HepG2 (cell line): Measurements from ENCODE around the gene AVPR2. TPM values are rescaled to one million over a fixed set of nuclear protein-coding genes. Genes with fewer than 3 reads are reported as not detected.

Experiments
- FOXC1 ChIP-seq: sonication (generic); formaldehyde crosslinking; IDR thresholded peaks from 2 replicates; pipeline ENCODE4 v1.8.0; 2022; ENCODE audit warnings: mild to moderate bottlenecking, missing genetic modification reagents, borderline replicate concordance
- FOXK1 ChIP-seq: sonication (generic); formaldehyde crosslinking; IDR thresholded peaks from 2 replicates; pipeline ENCODE4 v1.4.0; 2020; ENCODE audit warnings: low read depth, missing genetic modification reagents, borderline replicate concordance
- KDM5A ChIP-seq: fragments of 200-600 bp; sonication (generic); IDR thresholded peaks from 2 replicates; pipeline ENCODE4 v1.7.0; 2018; ENCODE audit warnings: antibody characterized with exemption, mild to moderate bottlenecking, low read length, borderline replicate concordance
- U2AF1 ChIP-seq: fragments of 200-400 bp; formaldehyde crosslinking; optimal IDR thresholded peaks from 2 replicates; pipeline ENCODE3; 2017; ENCODE audit warnings: mild to moderate bottlenecking, low read depth, low read length
- ZBTB42 ChIP-seq: sonication (generic); formaldehyde crosslinking; IDR thresholded peaks from 2 replicates; pipeline ENCODE4 v1.5.0; 2020; ENCODE audit warnings: mild to moderate bottlenecking, missing genetic modification reagents
- polyA plus RNA-seq, 8 experiments: library from polyadenylated mRNA; depleted of rRNA in 3 of 8; stranded (reverse) in 7 of 8; unstranded in 1 of 8; fragments of >200 nt; fragmentation: Illumina TruSeq in 4 of 8; extraction: Trizol in 4 of 8; gene quantifications; 2 replicates each; pipeline versions ENCODE4 v1.2.1 to v1.2.3, GENCODE V29; 2011 to 2016; ENCODE audit warnings: low read depth in 4 of 8, missing spikeins in 1 of 8, mixed read lengths in 1 of 8; ENCODE audit not compliant: insufficient read depth in 1 of 8
- total RNA-seq, 5 experiments: library from RNA; depleted of rRNA; stranded (reverse); fragments of >200 nt; fragmentation: Illumina TruSeq; extraction: Trizol; gene quantifications; 2 replicates each; pipeline ENCODE4 v1.2.3, GENCODE V29; 2016; ENCODE audit warnings: low read depth in 1 of 5
- TF ChIP-seq, protein P1 (sequence below): sonication (generic); formaldehyde crosslinking; IDR thresholded peaks from one replicate; pipeline ENCODE4 v1.5.1; 2020; ENCODE audit warnings: mild to moderate bottlenecking, missing genetic modification reagents; ENCODE audit errors: not compliant biosample characterization
- TF ChIP-seq, protein P2 (sequence below): sonication (generic); formaldehyde crosslinking; IDR thresholded peaks from 2 replicates; pipeline ENCODE4 v1.5.0; 2020; ENCODE audit warnings: mild to moderate bottlenecking, missing genetic modification reagents
- TF ChIP-seq, protein P3 (sequence below): sonication (generic); formaldehyde crosslinking; IDR thresholded peaks from 2 replicates; pipeline ENCODE4 v1.5.1; 2020; ENCODE audit warnings: missing genetic modification reagents, mild to moderate bottlenecking, borderline replicate concordance

Gene AVPR2
- total and polyA plus RNA-seq, 2 of the 13 experiments (the other 11 are each of a cell fraction or from before 2014, with no cell fraction given): not detected

DNA sequence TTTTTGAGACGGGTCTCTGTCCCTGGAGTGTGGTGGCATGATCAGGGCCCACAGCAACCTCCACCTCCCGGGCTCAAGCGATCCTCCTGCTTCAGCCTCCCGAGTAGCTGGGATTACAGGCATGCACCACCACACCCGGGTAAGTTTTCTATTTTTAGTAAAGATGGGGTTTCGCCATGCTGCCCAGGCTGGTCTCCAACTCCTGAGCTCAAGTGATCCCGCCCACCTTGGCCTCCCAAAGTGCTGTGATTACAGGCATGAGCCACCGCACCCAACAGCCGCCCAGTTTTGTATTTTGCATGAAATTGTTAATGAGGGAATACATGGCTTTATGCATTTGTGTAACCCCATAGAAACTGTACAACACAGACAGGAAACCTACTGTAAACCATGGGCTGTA, 24.4 kb downstream of the AVPR2 start (continued):
- TF ChIP-seq, protein P1, sequence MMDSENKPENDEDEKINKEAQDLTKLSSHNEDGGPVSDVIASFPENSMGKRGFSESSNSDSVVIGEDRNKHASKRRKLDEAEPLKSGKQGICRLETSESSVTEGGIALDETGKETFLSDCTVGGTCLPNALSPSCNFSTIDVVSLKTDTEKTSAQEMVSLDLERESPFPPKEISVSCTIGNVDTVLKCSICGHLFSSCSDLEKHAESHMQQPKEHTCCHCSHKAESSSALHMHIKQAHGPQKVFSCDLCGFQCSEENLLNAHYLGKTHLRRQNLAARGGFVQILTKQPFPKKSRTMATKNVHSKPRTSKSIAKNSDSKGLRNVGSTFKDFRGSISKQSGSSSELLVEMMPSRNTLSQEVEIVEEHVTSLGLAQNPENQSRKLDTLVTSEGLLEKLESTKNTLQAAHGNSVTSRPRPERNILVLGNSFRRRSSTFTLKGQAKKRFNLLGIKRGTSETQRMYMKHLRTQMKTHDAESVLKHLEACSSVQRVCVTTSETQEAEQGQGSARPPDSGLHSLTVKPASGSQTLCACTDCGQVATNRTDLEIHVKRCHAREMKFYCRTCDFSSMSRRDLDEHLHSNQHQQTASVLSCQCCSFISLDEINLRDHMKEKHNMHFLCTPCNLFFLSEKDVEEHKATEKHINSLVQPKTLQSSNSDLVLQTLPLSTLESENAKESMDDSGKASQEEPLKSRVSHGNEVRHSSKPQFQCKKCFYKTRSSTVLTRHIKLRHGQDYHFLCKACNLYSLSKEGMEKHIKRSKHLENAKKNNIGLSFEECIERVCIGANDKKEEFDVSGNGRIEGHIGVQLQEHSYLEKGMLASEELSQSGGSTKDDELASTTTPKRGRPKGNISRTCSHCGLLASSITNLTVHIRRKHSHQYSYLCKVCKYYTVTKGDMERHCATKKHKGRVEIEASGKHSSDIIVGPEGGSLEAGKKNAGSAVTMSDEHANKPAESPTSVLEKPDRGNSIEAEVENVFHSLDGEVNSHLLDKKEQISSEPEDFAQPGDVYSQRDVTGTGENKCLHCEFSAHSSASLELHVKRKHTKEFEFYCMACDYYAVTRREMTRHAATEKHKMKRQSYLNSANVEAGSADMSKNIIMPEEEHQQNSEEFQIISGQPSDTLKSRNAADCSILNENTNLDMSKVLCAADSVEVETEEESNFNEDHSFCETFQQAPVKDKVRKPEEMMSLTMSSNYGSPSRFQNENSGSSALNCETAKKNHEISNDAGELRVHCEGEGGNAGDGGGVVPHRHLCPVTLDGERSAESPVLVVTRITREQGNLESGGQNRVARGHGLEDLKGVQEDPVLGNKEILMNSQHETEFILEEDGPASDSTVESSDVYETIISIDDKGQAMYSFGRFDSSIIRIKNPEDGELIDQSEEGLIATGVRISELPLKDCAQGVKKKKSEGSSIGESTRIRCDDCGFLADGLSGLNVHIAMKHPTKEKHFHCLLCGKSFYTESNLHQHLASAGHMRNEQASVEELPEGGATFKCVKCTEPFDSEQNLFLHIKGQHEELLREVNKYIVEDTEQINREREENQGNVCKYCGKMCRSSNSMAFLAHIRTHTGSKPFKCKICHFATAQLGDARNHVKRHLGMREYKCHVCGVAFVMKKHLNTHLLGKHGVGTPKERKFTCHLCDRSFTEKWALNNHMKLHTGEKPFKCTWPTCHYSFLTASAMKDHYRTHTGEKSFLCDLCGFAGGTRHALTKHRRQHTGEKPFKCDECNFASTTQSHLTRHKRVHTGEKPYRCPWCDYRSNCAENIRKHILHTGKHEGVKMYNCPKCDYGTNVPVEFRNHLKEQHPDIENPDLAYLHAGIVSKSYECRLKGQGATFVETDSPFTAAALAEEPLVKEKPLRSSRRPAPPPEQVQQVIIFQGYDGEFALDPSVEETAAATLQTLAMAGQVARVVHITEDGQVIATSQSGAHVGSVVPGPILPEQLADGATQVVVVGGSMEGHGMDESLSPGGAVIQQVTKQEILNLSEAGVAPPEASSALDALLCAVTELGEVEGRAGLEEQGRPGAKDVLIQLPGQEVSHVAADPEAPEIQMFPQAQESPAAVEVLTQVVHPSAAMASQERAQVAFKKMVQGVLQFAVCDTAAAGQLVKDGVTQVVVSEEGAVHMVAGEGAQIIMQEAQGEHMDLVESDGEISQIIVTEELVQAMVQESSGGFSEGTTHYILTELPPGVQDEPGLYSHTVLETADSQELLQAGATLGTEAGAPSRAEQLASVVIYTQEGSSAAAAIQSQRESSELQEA (CRISPR knock-in tag): no peak
- TF ChIP-seq FOXC1 (CRISPR knock-in tag) (no peak), U2AF1 (no peak), ZBTB42 (no peak), FOXK1 (no peak), KDM5A (no peak)
- TF ChIP-seq, protein P2, sequence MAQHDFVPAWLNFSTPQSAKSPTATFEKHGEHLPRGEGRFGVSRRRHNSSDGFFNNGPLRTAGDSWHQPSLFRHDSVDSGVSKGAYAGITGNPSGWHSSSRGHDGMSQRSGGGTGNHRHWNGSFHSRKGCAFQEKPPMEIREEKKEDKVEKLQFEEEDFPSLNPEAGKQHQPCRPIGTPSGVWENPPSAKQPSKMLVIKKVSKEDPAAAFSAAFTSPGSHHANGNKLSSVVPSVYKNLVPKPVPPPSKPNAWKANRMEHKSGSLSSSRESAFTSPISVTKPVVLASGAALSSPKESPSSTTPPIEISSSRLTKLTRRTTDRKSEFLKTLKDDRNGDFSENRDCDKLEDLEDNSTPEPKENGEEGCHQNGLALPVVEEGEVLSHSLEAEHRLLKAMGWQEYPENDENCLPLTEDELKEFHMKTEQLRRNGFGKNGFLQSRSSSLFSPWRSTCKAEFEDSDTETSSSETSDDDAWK: no peak
- TF ChIP-seq, protein P3, sequence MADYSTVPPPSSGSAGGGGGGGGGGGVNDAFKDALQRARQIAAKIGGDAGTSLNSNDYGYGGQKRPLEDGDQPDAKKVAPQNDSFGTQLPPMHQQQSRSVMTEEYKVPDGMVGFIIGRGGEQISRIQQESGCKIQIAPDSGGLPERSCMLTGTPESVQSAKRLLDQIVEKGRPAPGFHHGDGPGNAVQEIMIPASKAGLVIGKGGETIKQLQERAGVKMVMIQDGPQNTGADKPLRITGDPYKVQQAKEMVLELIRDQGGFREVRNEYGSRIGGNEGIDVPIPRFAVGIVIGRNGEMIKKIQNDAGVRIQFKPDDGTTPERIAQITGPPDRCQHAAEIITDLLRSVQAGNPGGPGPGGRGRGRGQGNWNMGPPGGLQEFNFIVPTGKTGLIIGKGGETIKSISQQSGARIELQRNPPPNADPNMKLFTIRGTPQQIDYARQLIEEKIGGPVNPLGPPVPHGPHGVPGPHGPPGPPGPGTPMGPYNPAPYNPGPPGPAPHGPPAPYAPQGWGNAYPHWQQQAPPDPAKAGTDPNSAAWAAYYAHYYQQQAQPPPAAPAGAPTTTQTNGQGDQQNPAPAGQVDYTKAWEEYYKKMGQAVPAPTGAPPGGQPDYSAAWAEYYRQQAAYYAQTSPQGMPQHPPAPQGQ: no peak
